ENCODE results near the gene IGFBPL1.

GRCh38 chr9:38443597-38443996, 19.3 kb upstream of the IGFBPL1 start:
- no peak for TF ChIP-seq CTCF (optimal IDR thresholded peaks at IDR 0.05 in 1 of 3, IDR thresholded peaks at IDR 0.05 in 1 of 3, conservative IDR thresholded peaks at IDR 0.05 in 1 of 3; ENCODE audit: extremely low read depth in 1 of 3, insufficient read depth in 2 of 3, low read length in 3 of 3)
- no peak for TF ChIP-seq EZH2 (IDR thresholded peaks at IDR 0.05; ENCODE audit: low read length)

Measured in keratinocyte (primary cell).